Measurements from ENCODE around the gene CDC25A. TPM values are rescaled to one million over a fixed set of nuclear protein-coding genes. Genes with fewer than 3 reads are reported as not detected.

The CDC25A gene
- total RNA-seq = 10 to 100 TPM in 1 of 5 experiments, under 1 TPM in 1, not detected in 3; 0.61 to 20.7 TPM
- polyA plus RNA-seq = not detected
- not detected for total RNA-seq

DNA sequence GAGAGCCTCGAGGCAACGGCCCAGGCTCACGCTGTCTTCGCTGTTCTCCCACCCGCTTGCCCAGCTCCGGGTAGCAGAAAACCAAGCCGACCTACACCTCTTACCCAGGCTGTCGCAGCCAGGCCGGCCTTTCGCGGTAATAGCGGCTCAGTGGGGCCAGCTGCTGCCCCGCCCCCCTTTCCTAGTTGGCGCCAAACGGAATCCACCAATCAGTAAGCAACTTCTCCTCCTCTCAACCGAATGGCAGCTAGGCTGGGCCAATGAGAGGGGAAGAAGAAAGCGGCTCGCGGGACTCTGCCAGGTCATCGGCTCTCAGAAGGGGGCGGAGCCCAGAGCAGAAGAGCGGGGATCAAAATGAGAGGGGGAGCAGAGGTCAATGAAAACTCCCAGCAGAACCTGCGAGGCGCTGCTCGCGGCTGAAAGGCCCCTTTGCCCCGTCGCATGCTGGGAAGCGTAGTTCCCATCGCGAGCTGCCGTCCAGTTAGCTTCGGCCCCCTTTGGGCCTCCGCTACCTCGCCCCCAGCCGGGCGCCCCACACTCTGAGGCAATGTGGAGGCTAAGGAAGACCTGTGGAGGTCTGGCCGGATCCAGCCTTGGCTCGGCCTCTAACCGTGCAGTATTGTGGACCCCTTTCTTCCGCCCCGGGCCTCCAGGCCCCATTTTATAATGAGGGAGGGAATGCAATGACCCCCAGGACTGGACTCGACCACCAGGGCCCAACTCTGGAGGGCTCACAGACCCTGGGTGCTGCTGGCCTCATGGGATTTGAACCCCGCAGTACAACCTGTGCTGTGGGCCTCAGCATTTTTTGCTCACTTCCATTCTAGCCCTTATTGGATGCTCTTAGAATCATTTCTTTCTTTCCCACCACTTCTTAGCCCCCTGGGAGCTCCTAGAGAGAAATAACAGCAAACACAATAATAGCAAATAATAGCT lies at the start of gene CDC25A:
CDC25A (minus strand) TSS at position 152 of the 936 bp plus-strand sequence. CDS start 470 bp downstream, outside the sequence.
- peak; percentile 69 to 94 (median 87) for DNase-seq
- no peaks in the 10 kb centered on the region for H3K9me3 ChIP-seq (ENCODE audit: control insufficient read depth in 2 of 3, low read length in 3 of 3)
- peaks cover 6 to 36% (median 13%) of the 10 kb centered on the region in 7 donors for H3K4me1 Mint-ChIP-seq
- H3K36me3 ChIP-seq (ENCODE audit: control insufficient read depth in 2 of 3, insufficient read depth in 3 of 3, low read length in 3 of 3) = no peaks in the 10 kb centered on the region
- H3K27ac ChIP-seq (ENCODE audit: low read depth, low read length) = peak within 1 kb of the TSS; percentile 57
- ChIA-PET POLR2A (interaction anchor here (0.9 kb wide), 1 partner anchor 53 kb away, joined by 4 read pairs; the partner anchor contains the start of gene ZNF589), CTCF (interaction anchor here (0.5 to 1.2 kb wide), 4 partner anchors 10 to 402 kb away, joined by 3 to 7 read pairs (median 3); no protein-coding TSS in a partner anchor)
- peaks cover 4 to 6% of the 10 kb centered on the region in 2 donors for H3K4me1 ChIP-seq (ENCODE audit: control insufficient read depth in 2 of 2, insufficient read depth in 2 of 2, low read length in 2 of 2)
- intact Hi-C loops (cut with micrococcal nuclease) = loop anchor here (1.0 to 5.0 kb wide), 17 partner anchors 53 to 1284 kb away; partner anchors contain the start of genes CCDC51 (in 2 of the 2), NME6 (in 2 of the 2), PFKFB4 (in 2 of the 2) and TMA7 (in 2 of the 2)
- peak within 1 kb of the TSS; percentile 88 for H3K4me3 ChIP-seq (ENCODE audit: low read length)
- H3K9me3 Mint-ChIP-seq = no peaks in the 10 kb centered on the region
- H3K27ac Mint-ChIP-seq = peak within 1 kb of the TSS in 8 of 9 donors; percentile 8 to 84 (median 66)
- peak; percentile 100 for ATAC-seq
- peak within 1 kb of the TSS; percentile 89 to 96 (median 94) for H3K4me3 Mint-ChIP-seq
- no peaks in the 10 kb centered on the region for H3K27me3 ChIP-seq (ENCODE audit: control insufficient read depth in 2 of 2, insufficient read depth in 2 of 2, low read length in 2 of 2)
- peaks cover 0 to 21% (median 14%) of the 10 kb centered on the region in 5 donors for H3K27me3 Mint-ChIP-seq
- peaks cover 0 to 20% (median 0%) of the 10 kb centered on the region in 5 donors for H3K36me3 Mint-ChIP-seq

DNA sequence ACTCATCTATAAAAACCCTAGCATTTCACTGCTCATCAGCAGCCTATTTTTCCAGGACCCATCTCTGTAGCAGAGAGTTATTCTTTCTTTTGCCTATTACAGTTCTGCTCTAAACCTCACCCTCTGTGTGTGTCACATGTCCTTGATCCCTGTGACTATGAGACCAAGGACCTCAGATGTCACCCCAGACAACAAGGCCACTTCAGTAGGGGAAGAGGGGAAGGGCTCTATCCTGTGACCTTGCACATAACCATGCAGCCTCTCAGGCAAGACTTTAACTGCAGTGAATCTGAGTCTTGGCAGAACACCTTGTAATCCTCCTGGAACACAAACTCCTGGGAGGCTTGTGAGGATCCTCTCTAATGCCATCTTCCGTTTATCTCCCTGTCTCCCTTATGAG lies 48.3 kb upstream of the CDC25A start:
- Mint-ChIP-seq H3K27ac (no peak overlapping the region), H3K9me3 (no peaks in the 10 kb centered on the region), H3K4me3 (no peak overlapping the region), H3K36me3 (no peaks in the 10 kb centered on the region), H3K27me3 (peaks cover 0 to 6% (median 0%) of the 10 kb centered on the region in 5 donors), H3K4me1 (peaks cover 0 to 19% (median 14%) of the 10 kb centered on the region in 7 donors)
- DNase-seq (no peak), ATAC-seq (no peak)
- CTCF ChIA-PET = interaction anchor here (0.6 kb wide), 1 partner anchor 365 kb away, joined by 3 read pairs; no protein-coding TSS in a partner anchor
- no peak overlapping the region for H3K27ac ChIP-seq (ENCODE audit: low read depth, low read length)
- H3K4me1 ChIP-seq (ENCODE audit: control insufficient read depth in 2 of 2, insufficient read depth in 2 of 2, low read length in 2 of 2) = peaks cover 0 to 3% of the 10 kb centered on the region in 2 donors
- intact Hi-C loops (cut with micrococcal nuclease) = no loop called here
- H3K9me3 ChIP-seq (ENCODE audit: control insufficient read depth in 2 of 3, low read length in 3 of 3) = no peaks in the 10 kb centered on the region
- POLR2A ChIA-PET = no interaction called here
- H3K36me3 ChIP-seq (ENCODE audit: control insufficient read depth in 2 of 3, insufficient read depth in 3 of 3, low read length in 3 of 3) = no peaks in the 10 kb centered on the region
- no peaks in the 10 kb centered on the region for H3K27me3 ChIP-seq (ENCODE audit: control insufficient read depth in 2 of 2, insufficient read depth in 2 of 2, low read length in 2 of 2)
- no peak overlapping the region for H3K4me3 ChIP-seq (ENCODE audit: low read length)

DNA sequence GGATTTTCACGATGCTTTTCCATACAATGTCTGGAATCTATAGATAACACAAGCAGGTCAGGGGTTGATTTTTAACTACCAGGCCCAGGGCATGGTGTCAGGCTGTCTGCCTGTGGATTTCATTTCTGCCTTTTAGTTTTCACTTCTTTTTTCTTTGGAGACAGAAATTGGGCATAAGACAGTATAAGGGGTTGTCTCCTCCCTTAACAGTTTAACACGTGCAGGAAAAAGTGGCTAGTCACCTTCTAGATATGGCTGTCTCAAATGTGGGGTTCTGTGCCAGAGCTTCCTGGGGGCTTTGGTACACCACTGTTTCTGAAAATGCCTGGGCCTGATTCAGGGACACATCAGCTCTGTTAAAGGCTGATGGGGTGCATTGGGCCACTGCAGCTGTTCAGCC lies 45.3 kb upstream of the CDC25A start:
- Histone ChIP-seq H3K9me3 (ENCODE audit: control insufficient read depth in 2 of 3, low read length in 3 of 3) (no peaks in the 10 kb centered on the region), H3K4me3 (ENCODE audit: low read length) (no peak overlapping the region), H3K4me1 (ENCODE audit: control insufficient read depth in 2 of 2, insufficient read depth in 2 of 2, low read length in 2 of 2) (no peaks in the 10 kb centered on the region), H3K36me3 (ENCODE audit: control insufficient read depth in 2 of 3, insufficient read depth in 3 of 3, low read length in 3 of 3) (no peaks in the 10 kb centered on the region), H3K27ac (ENCODE audit: low read depth, low read length) (no peak overlapping the region), H3K27me3 (ENCODE audit: control insufficient read depth in 2 of 2, insufficient read depth in 2 of 2, low read length in 2 of 2) (no peaks in the 10 kb centered on the region)
- ChIA-PET POLR2A (no interaction called here), CTCF (interaction anchor here (0.6 kb wide), 2 partner anchors 275 to 323 kb away, joined by 3 read pairs; partner anchors contain the start of gene PFKFB4)
- intact Hi-C loops (cut with micrococcal nuclease) = loop anchor here in 1 of 2 donors (2.0 to 5.0 kb wide), 4 partner anchors 35 to 374 kb away; partner anchors contain the start of gene UQCRC1
- H3K27me3 Mint-ChIP-seq = peaks cover 0 to 6% (median 0%) of the 10 kb centered on the region in 5 donors
- peaks cover 0 to 6% (median 5%) of the 10 kb centered on the region in 7 donors for H3K4me1 Mint-ChIP-seq
- no peak overlapping the region for H3K4me3 Mint-ChIP-seq
- H3K27ac Mint-ChIP-seq = no peak overlapping the region
- H3K36me3 Mint-ChIP-seq = no peaks in the 10 kb centered on the region
- H3K9me3 Mint-ChIP-seq = no peaks in the 10 kb centered on the region
- no peak for ATAC-seq
- DNase-seq = no peak

DNA sequence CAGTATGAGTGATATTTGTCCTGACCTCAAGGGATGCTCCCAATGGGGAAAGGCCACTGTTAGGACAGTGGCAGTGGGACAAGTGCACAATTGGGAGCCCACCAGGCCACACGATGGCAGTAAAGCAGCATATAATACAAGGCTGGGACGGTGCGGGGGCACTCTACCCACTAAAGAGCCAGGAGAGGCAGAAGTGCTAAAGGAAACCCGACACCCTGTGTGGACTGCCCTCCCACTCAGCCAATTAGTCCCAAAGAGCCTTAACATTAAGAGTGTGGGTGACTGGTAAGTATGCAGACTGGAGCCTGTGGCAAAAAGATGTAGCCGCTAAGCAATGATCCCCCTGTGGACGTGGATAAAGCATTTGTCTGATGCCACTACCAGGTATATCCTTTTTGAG lies 44.5 kb upstream of the CDC25A start:
- H3K4me1 Mint-ChIP-seq = peaks cover 0 to 6% (median 3%) of the 10 kb centered on the region in 7 donors
- H3K4me3 ChIP-seq (ENCODE audit: low read length) = no peak overlapping the region
- no peak overlapping the region for H3K27ac Mint-ChIP-seq
- H3K4me3 Mint-ChIP-seq = no peak overlapping the region
- ATAC-seq (peak; percentile 92), DNase-seq (peak; percentile 21 to 54 (median 44))
- POLR2A ChIA-PET = no interaction called here
- H3K27me3 ChIP-seq (ENCODE audit: control insufficient read depth in 2 of 2, insufficient read depth in 2 of 2, low read length in 2 of 2) = no peaks in the 10 kb centered on the region
- no peaks in the 10 kb centered on the region for H3K4me1 ChIP-seq (ENCODE audit: control insufficient read depth in 2 of 2, insufficient read depth in 2 of 2, low read length in 2 of 2)
- H3K27me3 Mint-ChIP-seq = peaks cover 0 to 6% (median 0%) of the 10 kb centered on the region in 5 donors
- H3K36me3 ChIP-seq (ENCODE audit: control insufficient read depth in 2 of 3, insufficient read depth in 3 of 3, low read length in 3 of 3) = no peaks in the 10 kb centered on the region
- H3K9me3 ChIP-seq (ENCODE audit: control insufficient read depth in 2 of 3, low read length in 3 of 3) = no peaks in the 10 kb centered on the region
- intact Hi-C loops (cut with micrococcal nuclease) = loop anchor here (1.0 to 5.0 kb wide), 7 partner anchors 9 to 375 kb away; partner anchors contain the start of genes UQCRC1 (in 1 of the 2) and ZNF589 (in 1 of the 2)
- H3K36me3 Mint-ChIP-seq = no peaks in the 10 kb centered on the region
- no peak overlapping the region for H3K27ac ChIP-seq (ENCODE audit: low read depth, low read length)
- H3K9me3 Mint-ChIP-seq = no peaks in the 10 kb centered on the region
- CTCF ChIA-PET = no interaction called here

DNA sequence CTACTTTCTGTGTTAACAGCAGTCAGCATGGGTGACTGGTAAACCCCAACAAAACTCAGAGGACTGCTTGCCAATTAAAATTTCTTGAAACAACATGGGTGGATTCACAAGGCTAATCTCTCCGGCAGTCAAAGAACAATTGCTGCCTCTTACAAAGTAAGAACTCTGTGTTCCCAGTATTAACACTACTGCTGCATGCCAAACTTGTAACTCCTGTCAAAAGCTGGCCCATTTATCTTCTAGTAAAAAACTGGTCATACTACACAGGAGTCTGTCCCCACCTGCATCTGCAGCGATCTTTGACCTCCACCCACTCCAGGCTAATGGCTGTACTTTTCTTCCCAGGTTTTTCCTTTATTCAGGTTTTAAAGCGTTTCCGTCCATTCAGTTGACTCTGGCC lies 44.0 kb upstream of the CDC25A start:
- Histone ChIP-seq H3K9me3 (ENCODE audit: control insufficient read depth in 2 of 3, low read length in 3 of 3) (no peaks in the 10 kb centered on the region), H3K4me3 (ENCODE audit: low read length) (no peak overlapping the region), H3K27ac (ENCODE audit: low read depth, low read length) (no peak overlapping the region), H3K36me3 (ENCODE audit: control insufficient read depth in 2 of 3, insufficient read depth in 3 of 3, low read length in 3 of 3) (no peaks in the 10 kb centered on the region), H3K27me3 (ENCODE audit: control insufficient read depth in 2 of 2, insufficient read depth in 2 of 2, low read length in 2 of 2) (no peaks in the 10 kb centered on the region), H3K4me1 (ENCODE audit: control insufficient read depth in 2 of 2, insufficient read depth in 2 of 2, low read length in 2 of 2) (no peaks in the 10 kb centered on the region)
- DNase-seq (no peak), ATAC-seq (no peak)
- Mint-ChIP-seq H3K4me1 (peaks cover 2 to 8% (median 5%) of the 10 kb centered on the region in 7 donors), H3K27ac (no peak overlapping the region), H3K27me3 (peaks cover 0 to 7% (median 0%) of the 10 kb centered on the region in 5 donors), H3K36me3 (no peaks in the 10 kb centered on the region), H3K4me3 (no peak overlapping the region), H3K9me3 (no peaks in the 10 kb centered on the region)
- ChIA-PET POLR2A (no interaction called here), CTCF (no interaction called here)
- intact Hi-C loops (cut with micrococcal nuclease) = loop anchor here (1.0 to 5.0 kb wide), 7 partner anchors 9 to 375 kb away; partner anchors contain the start of genes UQCRC1 (in 1 of the 2) and ZNF589 (in 1 of the 2)

DNA sequence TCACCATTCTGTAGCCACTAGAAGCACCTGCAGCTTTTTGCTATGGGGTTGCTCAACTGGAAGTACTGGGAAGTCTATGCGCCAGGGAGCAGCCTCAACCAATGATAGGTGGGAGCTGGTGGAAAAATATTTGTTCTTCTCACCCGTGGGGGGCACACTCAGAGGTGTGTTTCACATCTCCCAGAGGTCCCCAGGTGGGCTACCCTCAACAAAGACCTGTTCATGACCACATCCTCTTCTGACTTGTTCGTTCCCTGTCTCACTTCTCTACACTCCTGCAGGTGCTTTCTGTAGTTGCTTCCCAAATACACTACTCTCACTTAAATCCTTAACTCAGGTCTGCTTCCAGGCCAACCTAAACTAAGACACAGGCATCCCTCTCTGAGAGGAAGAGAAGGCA lies 38.7 kb upstream of the CDC25A start:
- intact Hi-C loops (cut with micrococcal nuclease) = no loop called here
- no peaks in the 10 kb centered on the region for H3K27me3 ChIP-seq (ENCODE audit: control insufficient read depth in 2 of 2, insufficient read depth in 2 of 2, low read length in 2 of 2)
- no peak overlapping the region for H3K27ac ChIP-seq (ENCODE audit: low read depth, low read length)
- H3K27me3 Mint-ChIP-seq = peaks cover 0 to 12% (median 4%) of the 10 kb centered on the region in 5 donors
- no peak overlapping the region for H3K4me3 Mint-ChIP-seq
- POLR2A ChIA-PET = no interaction called here
- ATAC-seq = no peak
- no peak overlapping the region for H3K4me3 ChIP-seq (ENCODE audit: low read length)
- H3K4me1 ChIP-seq (ENCODE audit: control insufficient read depth in 2 of 2, insufficient read depth in 2 of 2, low read length in 2 of 2) = no peaks in the 10 kb centered on the region
- no peaks in the 10 kb centered on the region for H3K9me3 Mint-ChIP-seq
- no peak for DNase-seq
- no peak overlapping the region for H3K27ac Mint-ChIP-seq
- CTCF ChIA-PET = no interaction called here
- H3K36me3 ChIP-seq (ENCODE audit: control insufficient read depth in 2 of 3, insufficient read depth in 3 of 3, low read length in 3 of 3) = no peaks in the 10 kb centered on the region
- peaks cover 4 to 9% (median 6%) of the 10 kb centered on the region in 7 donors for H3K4me1 Mint-ChIP-seq
- H3K36me3 Mint-ChIP-seq = no peaks in the 10 kb centered on the region
- H3K9me3 ChIP-seq (ENCODE audit: control insufficient read depth in 2 of 3, low read length in 3 of 3) = no peaks in the 10 kb centered on the region

All from naive thymus-derived CD4-positive, alpha-beta T cell (primary cell).